Measurements from ENCODE around the gene IL34. TPM values are rescaled to one million over a fixed set of nuclear protein-coding genes. Genes with fewer than 3 reads are reported as not detected.

Gene IL34
- total and polyA plus RNA-seq, 2 of the 13 experiments (the other 11 are each of a cell fraction or from before 2014, with no cell fraction given), result 1.2 to 1.3 TPM

GRCh38 chr16:70684146-70685060, 38.0 kb downstream of the IL34 start (continued):
- TF ChIP-seq ZNF20 (CRISPR knock-in tag; IDR thresholded peaks at IDR 0.05) (no peak), ZFP1 (CRISPR knock-in tag; IDR thresholded peaks at IDR 0.05) (no peak), E2F1 (CRISPR knock-in tag; IDR thresholded peaks at IDR 0.05) (no peak), NBN (conservative IDR thresholded peaks at IDR 0.05) (no peak), NFE2 (CRISPR knock-in tag; IDR thresholded peaks at IDR 0.05) (no peak), PHB2 (IDR thresholded peaks at IDR 0.05; ENCODE audit: partially characterized antibody) (no peak), HBP1 (CRISPR knock-in tag; IDR thresholded peaks at IDR 0.05; ENCODE audit: low read depth) (peak; percentile 1; the same call in 1 of the 2 replicates), KAT2B (IDR thresholded peaks at IDR 0.05; ENCODE audit: borderline replicate concordance, low read depth, low read length) (no peak), TEAD3 (CRISPR knock-in tag; optimal IDR thresholded peaks at IDR 0.05; ENCODE audit: borderline replicate concordance) (peak; percentile 6), ZNF333 (CRISPR knock-in tag; IDR thresholded peaks at IDR 0.05; ENCODE audit: borderline replicate concordance) (0 out of 2 replicates have a peak, but pooled peaks have one; percentile 74), ZBTB39 (CRISPR knock-in tag; IDR thresholded peaks at IDR 0.05) (no peak), ZNF12 (CRISPR knock-in tag; IDR thresholded peaks at IDR 0.05) (no peak), NKX3-1 (CRISPR knock-in tag; IDR thresholded peaks at IDR 0.05) (no peak), ZNF407 (CRISPR knock-in tag; IDR thresholded peaks at IDR 0.05; ENCODE audit: not compliant biosample characterization) (no peak), NFRKB (IDR thresholded peaks at IDR 0.05) (no peak), SSRP1 (CRISPR knock-in tag; IDR thresholded peaks at IDR 0.05) (no peak), MAFF (IDR thresholded peaks at IDR 0.05; ENCODE audit: low read depth, low read length) (no peak), ZNF556 (CRISPR knock-in tag; IDR thresholded peaks at IDR 0.05; ENCODE audit: borderline replicate concordance) (0 out of 2 replicates have a peak, but pooled peaks have one; percentile 37)
